PFSK-1 (cell line): ENCODE data around the gene BCAT1.

Experiments
- FOXP2 ChIP-seq: optimal IDR thresholded peaks from 2 replicates; pipeline ENCODE3; 2011; ENCODE audit warnings: borderline replicate concordance, control low read depth, inconsistent platforms; ENCODE audit not compliant: insufficient read depth; ENCODE audit errors: extremely low read length, extremely low read depth
- POLR2AphosphoS5 ChIP-seq: IDR thresholded peaks from 2 replicates; pipeline ENCODE4 v1.6.1; 2012; ENCODE audit warnings: low read depth, mild to moderate bottlenecking, control low read depth, low read length, moderate library complexity
- REST ChIP-seq, 2 experiments: IDR thresholded peaks; 2 replicates each; pipeline versions ENCODE4 v1.6.1 to v1.8.0; 2011 to 2012; ENCODE audit warnings: low read depth in 2 of 2, low read length in 2 of 2, control low read depth in 1 of 2, inconsistent platforms in 1 of 2, mild to moderate bottlenecking in 1 of 2, moderate library complexity in 1 of 2; ENCODE audit not compliant: insufficient read depth in 1 of 2
- SIN3A ChIP-seq: IDR thresholded peaks from 2 replicates; pipeline ENCODE4 v1.6.1; 2012; ENCODE audit warnings: mild to moderate bottlenecking, low read length, moderate library complexity, borderline replicate concordance; ENCODE audit not compliant: insufficient read depth
- TAF1 ChIP-seq: IDR thresholded peaks from 2 replicates; pipeline ENCODE4 v1.6.1; 2012; ENCODE audit warnings: low read length, control low read depth, borderline replicate concordance; ENCODE audit not compliant: insufficient read depth

The BCAT1 gene

GRCh38 chr12:24840046-24840800, 108.7 kb downstream of the BCAT1 start:
- TF ChIP-seq SIN3A (no peak), REST (IDR thresholded peaks at IDR 0.05; ENCODE audit: insufficient read depth in 1 of 2, low read depth in 2 of 2, low read length in 2 of 2) (no peak), POLR2AphosphoS5 (no peak), FOXP2 (no peak), TAF1 (no peak)

- no peak for TF ChIP-seq FOXP2
- no peak for TF ChIP-seq TAF1
- TF ChIP-seq SIN3A, result no peak
- no peak for TF ChIP-seq POLR2AphosphoS5
- TF ChIP-seq REST (IDR thresholded peaks at IDR 0.05; ENCODE audit: insufficient read depth in 1 of 2, low read depth in 2 of 2, low read length in 2 of 2), result no peak
Observed at GRCh38 chr12:24839268-24839791, 109.6 kb downstream of the BCAT1 start.

- TF ChIP-seq TAF1, result no peak
Observed at GRCh38 chr12:24838531-24838950, 110.4 kb downstream of the BCAT1 start.

DNA sequence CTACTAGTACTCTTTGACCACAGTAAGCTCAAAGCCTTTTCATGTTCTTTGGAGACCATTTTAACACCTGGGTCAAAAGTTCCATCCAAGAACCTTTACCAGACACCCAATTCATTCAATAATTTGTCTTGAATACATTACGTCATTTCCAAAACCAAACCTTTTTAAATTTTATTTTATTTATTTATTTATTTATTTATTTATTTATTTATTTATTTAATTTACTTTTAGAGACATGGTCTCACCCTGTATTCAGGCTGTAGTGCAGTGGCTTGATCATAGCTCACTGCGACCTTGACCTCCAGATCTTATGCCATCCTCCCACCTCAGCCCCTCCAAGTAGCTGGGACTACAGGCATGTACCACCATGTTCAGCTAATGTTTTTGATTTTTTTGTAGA, 113.5 kb downstream of the BCAT1 start:
- TF ChIP-seq TAF1 (no peak), SIN3A (no peak), REST (IDR thresholded peaks at IDR 0.05; ENCODE audit: insufficient read depth in 1 of 2, low read depth in 2 of 2, low read length in 2 of 2) (no peak), FOXP2 (no peak), POLR2AphosphoS5 (no peak)

GRCh38 chr12:24833513-24833912, 115.4 kb downstream of the BCAT1 start:
- TF ChIP-seq POLR2AphosphoS5, result no peak
- TF ChIP-seq FOXP2, result no peak
- TF ChIP-seq REST (IDR thresholded peaks at IDR 0.05; ENCODE audit: insufficient read depth in 1 of 2, low read depth in 2 of 2, low read length in 2 of 2), result no peak
- no peak for TF ChIP-seq SIN3A
- no peak for TF ChIP-seq TAF1
